Measurements from ENCODE around the gene STX1B.
A peak's percentile ranks its signal among the peaks of the same experiment; 100 is the strongest.

STX1B gene

GRCh38 chr16:30974348-30974747 is 36.1 kb downstream of the STX1B start:
- DNase-seq, result no peak

GRCh38 chr16:30972872-30973271 is 37.6 kb downstream of the STX1B start:
- no peak for DNase-seq

GRCh38 chr16:30971298-30971697 is 39.1 kb downstream of the STX1B start:
- no peak for DNase-seq

GRCh38 chr16:30969246-30969842 is 41.1 kb downstream of the STX1B start:
- no peak for DNase-seq

GRCh38 chr16:30967795-30968194 is 42.6 kb downstream of the STX1B start:
- DNase-seq, result no peak

- no peak for DNase-seq
These were observed 44.3 kb downstream of the STX1B start for GRCh38 chr16:30966033-30966619.

GRCh38 chr16:30965436-30965835 is 45.0 kb downstream of the STX1B start:
- DNase-seq, result no peak

GRCh38 chr16:30964574-30965226 is 45.7 kb downstream of the STX1B start:
- no peak for DNase-seq

- DNase-seq, result no peak
These were observed 46.4 kb downstream of the STX1B start for GRCh38 chr16:30963925-30964511.

- no peak for DNase-seq
These were observed 49.1 kb downstream of the STX1B start for GRCh38 chr16:30961384-30961783.

- no peak for DNase-seq
These were observed 52.0 kb downstream of the STX1B start for GRCh38 chr16:30958175-30959079.

GRCh38 chr16:30957456-30958174 is 52.8 kb downstream of the STX1B start, which contains the start of gene SETD1A:
TSS of gene SETD1A (plus strand) at chr16:30957754. CDS start at chr16:30958732, 978 bp downstream.
- peak; percentile 95 for DNase-seq

GRCh38 chr16:30956601-30957455 is 53.6 kb downstream of the STX1B start:
- DNase-seq, result peak; percentile 92

GRCh38 chr16:30954993-30955392 is 55.4 kb downstream of the STX1B start:
- no peak for DNase-seq

GRCh38 chr16:30953511-30954124 is 56.8 kb downstream of the STX1B start:
- peak; percentile 73 for DNase-seq

- no peak for DNase-seq
These were observed 57.3 kb downstream of the STX1B start for GRCh38 chr16:30953111-30953510.

- no peak for DNase-seq
These were observed 58.7 kb downstream of the STX1B start for GRCh38 chr16:30951750-30952149.

GRCh38 chr16:30951193-30951592 is 59.2 kb downstream of the STX1B start:
- no peak for DNase-seq

- no peak for DNase-seq
These were observed 59.8 kb downstream of the STX1B start for GRCh38 chr16:30950516-30951065.

Data from activated CD4-positive, alpha-beta T cell treated with anti-CD3 and anti-CD28 coated beads, Interleukin-2, Interleukin-6, amounts not matched to agents 100 ng/mL and 50 ng/mL, durations not matched to agents 16 hours and 8 hours (primary cell).